ENCODE data around the gene JAKMIP1.

DNA sequence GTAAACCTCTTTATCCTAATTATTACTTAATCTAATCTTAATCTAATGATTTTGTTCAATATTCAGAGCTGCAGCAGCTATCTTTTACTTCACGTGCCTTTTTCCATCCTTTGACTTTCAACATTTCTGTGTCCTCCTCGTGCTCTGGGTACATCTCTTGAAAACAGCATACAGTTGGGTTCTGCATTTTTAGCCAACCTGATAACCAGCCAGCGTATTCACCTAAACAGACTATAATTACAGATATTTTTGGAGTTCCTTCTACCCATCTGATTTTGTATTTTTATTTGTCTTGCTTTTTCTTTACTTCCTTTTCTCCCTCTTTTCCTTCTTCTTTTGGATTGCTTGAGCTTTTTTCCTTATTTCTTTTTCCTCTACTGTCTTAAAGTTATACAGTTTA, 16.2 kb upstream of the JAKMIP1 start:
- no peak for TF ChIP-seq CTCF (IDR thresholded peaks at IDR 0.05)
- no peak for TF ChIP-seq EZH2 (IDR thresholded peaks at IDR 0.05; ENCODE audit: borderline replicate concordance, insufficient read depth, low read depth, low read length, poor library complexity, severe bottlenecking)
